ENCODE results near the gene SLC25A12. TPM values are rescaled to one million over a fixed set of nuclear protein-coding genes. Genes with fewer than 3 reads are reported as not detected.

Gene SLC25A12
- 1.3 TPM for polyA plus RNA-seq (2013, experiment 1 of 2)
- 1.5 TPM for polyA plus RNA-seq (2013, experiment 2 of 2)

- Histone ChIP-seq H3K18ac (ENCODE audit: low read length) (peak within 1 kb of the TSS; percentile 90), H3K4me3 (ENCODE audit: low read length in 2 of 2) (peak within 1 kb of the TSS; percentile 65 to 82), H4K8ac (ENCODE audit: low read depth, low read length) (no peak within 1 kb of the TSS), H3K4me1 (ENCODE audit: control insufficient read depth in 2 of 2, insufficient read depth in 1 of 2, low read depth in 1 of 2, low read length in 2 of 2) (peaks cover 2 to 6% of the 10 kb centered on the region in 2 donors), H3K14ac (ENCODE audit: low read length) (no peak within 1 kb of the TSS), H3K4ac (ENCODE audit: low read length) (no peak within 1 kb of the TSS), H3K23ac (ENCODE audit: low read depth, low read length, poor library complexity) (no peak within 1 kb of the TSS), H2BK12ac (ENCODE audit: low read length) (no peak within 1 kb of the TSS), H2AFZ (ENCODE audit: low read length) (peak within 1 kb of the TSS; percentile 99), H2BK5ac (ENCODE audit: low read length) (no peak within 1 kb of the TSS), H3K4me2 (ENCODE audit: insufficient read depth, low read length, poor library complexity, severe bottlenecking) (peak within 1 kb of the TSS; percentile 63), H3K36me3 (replicated peaks in 1 of 2; ENCODE audit: control insufficient read depth in 2 of 2, insufficient read depth in 2 of 2, low read length in 2 of 2) (peaks cover 0 to 4% of the 10 kb centered on the region in 2 donors), H3K27ac (replicated peaks; ENCODE audit: low read length) (no peak within 1 kb of the TSS), H3K79me1 (ENCODE audit: low read depth, low read length) (no peaks in the 10 kb centered on the region), H2BK120ac (ENCODE audit: low read depth, low read length) (no peak within 1 kb of the TSS), H3K9ac (ENCODE audit: low read depth, low read length, poor library complexity) (peak within 1 kb of the TSS; percentile 55), H2BK15ac (ENCODE audit: low read length) (no peak within 1 kb of the TSS), H3K27me3 (ENCODE audit: control insufficient read depth in 3 of 3, insufficient read depth in 3 of 3, low read depth in 1 of 3, low read length in 3 of 3) (no peaks in the 10 kb centered on the region), H4K91ac (ENCODE audit: low read depth, low read length, poor library complexity) (no peak within 1 kb of the TSS), H3K9me3 (replicated peaks in 1 of 2; ENCODE audit: control insufficient read depth in 2 of 2, insufficient read depth in 1 of 2, low read depth in 1 of 2, low read length in 2 of 2) (peaks cover 3 to 4% of the 10 kb centered on the region in 2 donors), H2AK5ac (ENCODE audit: low read depth, low read length) (no peak within 1 kb of the TSS)
- no CpG with 5 or more reads among the region's 63 CpGs for WGBS, 2 donors (ENCODE audit: extremely low coverage in 2 of 2, insufficient read length in 2 of 2, insufficient replicate concordance in 1 of 2)
- DNase-seq (ENCODE audit: low spot score), result peak; percentile 74
Measured at GRCh38 chr2:171893824-171894611, at the start of gene SLC25A12. TSS of gene SLC25A12 (minus strand) at chr2:171894244. CDS start at chr2:171894214, 30 bp downstream.

DNA sequence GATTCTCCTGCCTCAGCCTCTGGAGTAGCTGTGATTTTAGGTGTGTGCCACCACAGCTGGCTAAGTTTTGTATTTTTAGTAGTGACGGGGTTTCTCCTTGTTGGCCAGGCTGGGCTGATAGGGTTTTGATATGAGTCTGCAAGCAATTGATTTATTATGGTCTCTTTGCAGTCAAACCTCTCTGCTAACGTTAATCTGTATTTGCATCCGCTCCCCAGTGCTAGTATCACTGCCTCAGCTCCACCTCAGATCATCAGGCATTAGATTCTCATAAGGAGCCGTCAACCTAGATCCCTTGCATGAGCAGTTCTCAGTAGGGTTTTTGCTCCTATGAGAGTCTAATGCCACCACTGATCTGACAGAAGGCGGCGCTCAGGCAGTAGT, 47.3 kb upstream of the SLC25A12 start:
- Histone ChIP-seq H3K18ac (ENCODE audit: low read length) (no peak overlapping the region), H3K9ac (ENCODE audit: low read depth, low read length, poor library complexity) (no peak overlapping the region), H2BK120ac (ENCODE audit: low read depth, low read length) (no peak overlapping the region), H3K36me3 (replicated peaks in 1 of 2; ENCODE audit: control insufficient read depth in 2 of 2, insufficient read depth in 2 of 2, low read length in 2 of 2) (peaks cover 4 to 55% of the 10 kb centered on the region in 2 donors), H3K14ac (ENCODE audit: low read length) (no peak overlapping the region), H3K27me3 (ENCODE audit: control insufficient read depth in 3 of 3, insufficient read depth in 3 of 3, low read depth in 1 of 3, low read length in 3 of 3) (no peaks in the 10 kb centered on the region), H3K4me2 (ENCODE audit: insufficient read depth, low read length, poor library complexity, severe bottlenecking) (no peak overlapping the region), H2AFZ (ENCODE audit: low read length) (no peak overlapping the region), H3K27ac (replicated peaks; ENCODE audit: low read length) (no peak overlapping the region), H3K9me3 (replicated peaks in 1 of 2; ENCODE audit: control insufficient read depth in 2 of 2, insufficient read depth in 1 of 2, low read depth in 1 of 2, low read length in 2 of 2) (peaks cover 0 to 18% of the 10 kb centered on the region in 2 donors), H3K4me1 (ENCODE audit: control insufficient read depth in 2 of 2, insufficient read depth in 1 of 2, low read depth in 1 of 2, low read length in 2 of 2) (no peaks in the 10 kb centered on the region), H2AK5ac (ENCODE audit: low read depth, low read length) (no peak overlapping the region), H2BK5ac (ENCODE audit: low read length) (no peak overlapping the region), H3K4me3 (ENCODE audit: low read length in 2 of 2) (no peak overlapping the region), H2BK12ac (ENCODE audit: low read length) (no peak overlapping the region), H4K8ac (ENCODE audit: low read depth, low read length) (no peak overlapping the region), H4K91ac (ENCODE audit: low read depth, low read length, poor library complexity) (no peak overlapping the region), H3K4ac (ENCODE audit: low read length) (no peak overlapping the region), H2BK15ac (ENCODE audit: low read length) (no peak overlapping the region), H3K23ac (ENCODE audit: low read depth, low read length, poor library complexity) (no peak overlapping the region), H3K79me1 (ENCODE audit: low read depth, low read length) (peaks cover 3% of the 10 kb centered on the region)
- no peak for DNase-seq (ENCODE audit: low spot score)
- no CpG with 5 or more reads among the region's 6 CpGs for WGBS, 2 donors (ENCODE audit: extremely low coverage in 2 of 2, insufficient read length in 2 of 2, insufficient replicate concordance in 1 of 2)

DNA sequence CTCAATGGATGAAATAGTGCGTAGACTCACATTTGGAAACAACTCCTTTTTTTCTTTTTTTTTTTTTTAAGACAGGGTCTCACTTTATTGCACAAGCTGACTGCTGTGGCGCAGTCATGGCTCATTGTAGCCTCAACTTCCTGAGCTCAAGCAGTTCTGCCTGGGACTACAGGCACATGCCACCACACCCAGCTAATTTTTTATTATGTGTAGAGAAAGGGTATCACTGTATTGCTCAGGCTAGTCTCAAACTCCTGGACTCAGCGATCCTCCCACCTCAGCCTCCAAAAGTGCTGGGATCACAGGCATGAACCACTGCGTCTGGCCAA, 45.7 kb upstream of the SLC25A12 start:
- no peak for DNase-seq (ENCODE audit: low spot score)
- Histone ChIP-seq H2BK12ac (ENCODE audit: low read length) (no peak overlapping the region), H3K27me3 (ENCODE audit: control insufficient read depth in 3 of 3, insufficient read depth in 3 of 3, low read depth in 1 of 3, low read length in 3 of 3) (no peaks in the 10 kb centered on the region), H3K36me3 (replicated peaks in 1 of 2; ENCODE audit: control insufficient read depth in 2 of 2, insufficient read depth in 2 of 2, low read length in 2 of 2) (peaks cover 4 to 53% of the 10 kb centered on the region in 2 donors), H3K4ac (ENCODE audit: low read length) (no peak overlapping the region), H3K23ac (ENCODE audit: low read depth, low read length, poor library complexity) (no peak overlapping the region), H2AFZ (ENCODE audit: low read length) (no peak overlapping the region), H4K91ac (ENCODE audit: low read depth, low read length, poor library complexity) (no peak overlapping the region), H3K18ac (ENCODE audit: low read length) (no peak overlapping the region), H3K79me1 (ENCODE audit: low read depth, low read length) (peaks cover 3% of the 10 kb centered on the region), H4K8ac (ENCODE audit: low read depth, low read length) (no peak overlapping the region), H2AK5ac (ENCODE audit: low read depth, low read length) (no peak overlapping the region), H2BK5ac (ENCODE audit: low read length) (no peak overlapping the region), H3K27ac (replicated peaks; ENCODE audit: low read length) (no peak overlapping the region), H3K14ac (ENCODE audit: low read length) (no peak overlapping the region), H3K4me3 (ENCODE audit: low read length in 2 of 2) (no peak overlapping the region), H3K9me3 (replicated peaks in 1 of 2; ENCODE audit: control insufficient read depth in 2 of 2, insufficient read depth in 1 of 2, low read depth in 1 of 2, low read length in 2 of 2) (peaks cover 0 to 18% of the 10 kb centered on the region in 2 donors), H3K4me1 (ENCODE audit: control insufficient read depth in 2 of 2, insufficient read depth in 1 of 2, low read depth in 1 of 2, low read length in 2 of 2) (no peaks in the 10 kb centered on the region), H2BK15ac (ENCODE audit: low read length) (no peak overlapping the region), H3K9ac (ENCODE audit: low read depth, low read length, poor library complexity) (no peak overlapping the region), H3K4me2 (ENCODE audit: insufficient read depth, low read length, poor library complexity, severe bottlenecking) (no peak overlapping the region), H2BK120ac (ENCODE audit: low read depth, low read length) (no peak overlapping the region)
- WGBS, 2 donors (ENCODE audit: extremely low coverage in 2 of 2, insufficient read length in 2 of 2, insufficient replicate concordance in 1 of 2), result no CpG with 5 or more reads among the region's 4 CpGs

GRCh38 chr2:171939058-171939742, 45.2 kb upstream of the SLC25A12 start:
- no peak overlapping the region for H2AFZ ChIP-seq (ENCODE audit: low read length)
- no peak overlapping the region for H3K4me2 ChIP-seq (ENCODE audit: insufficient read depth, low read length, poor library complexity, severe bottlenecking)
- H4K8ac ChIP-seq (ENCODE audit: low read depth, low read length), result no peak overlapping the region
- no peak overlapping the region for H3K9ac ChIP-seq (ENCODE audit: low read depth, low read length, poor library complexity)
- no peak overlapping the region for H4K91ac ChIP-seq (ENCODE audit: low read depth, low read length, poor library complexity)
- H3K4me1 ChIP-seq (ENCODE audit: control insufficient read depth in 2 of 2, insufficient read depth in 1 of 2, low read depth in 1 of 2, low read length in 2 of 2), result no peaks in the 10 kb centered on the region
- peaks cover 0 to 18% of the 10 kb centered on the region in 2 donors for H3K9me3 ChIP-seq (replicated peaks in 1 of 2; ENCODE audit: control insufficient read depth in 2 of 2, insufficient read depth in 1 of 2, low read depth in 1 of 2, low read length in 2 of 2)
- H3K18ac ChIP-seq (ENCODE audit: low read length), result no peak overlapping the region
- H3K27ac ChIP-seq (replicated peaks; ENCODE audit: low read length), result no peak overlapping the region
- H2BK12ac ChIP-seq (ENCODE audit: low read length), result no peak overlapping the region
- peaks cover 6% of the 10 kb centered on the region for H3K79me1 ChIP-seq (ENCODE audit: low read depth, low read length)
- DNase-seq (ENCODE audit: low spot score), result no peak
- no peak overlapping the region for H2BK15ac ChIP-seq (ENCODE audit: low read length)
- H3K36me3 ChIP-seq (replicated peaks in 1 of 2; ENCODE audit: control insufficient read depth in 2 of 2, insufficient read depth in 2 of 2, low read length in 2 of 2), result peaks cover 7 to 57% of the 10 kb centered on the region in 2 donors
- H2BK120ac ChIP-seq (ENCODE audit: low read depth, low read length), result no peak overlapping the region
- H3K27me3 ChIP-seq (ENCODE audit: control insufficient read depth in 3 of 3, insufficient read depth in 3 of 3, low read depth in 1 of 3, low read length in 3 of 3), result no peaks in the 10 kb centered on the region
- H2AK5ac ChIP-seq (ENCODE audit: low read depth, low read length), result no peak overlapping the region
- H2BK5ac ChIP-seq (ENCODE audit: low read length), result no peak overlapping the region
- H3K23ac ChIP-seq (ENCODE audit: low read depth, low read length, poor library complexity), result no peak overlapping the region
- H3K14ac ChIP-seq (ENCODE audit: low read length), result no peak overlapping the region
- H3K4ac ChIP-seq (ENCODE audit: low read length), result no peak overlapping the region
- H3K4me3 ChIP-seq (ENCODE audit: low read length in 2 of 2), result no peak overlapping the region
- no CpG with 5 or more reads among the region's 9 CpGs for WGBS, 2 donors (ENCODE audit: extremely low coverage in 2 of 2, insufficient read length in 2 of 2, insufficient replicate concordance in 1 of 2)
